BE2C (cell line): ENCODE results near the gene TBX3.

ENCODE experiments used
- DNase-seq: peaks from one replicate; pipeline ENCODE4 v3.0.0-alpha.2; 2020
- H3K27me3 ChIP-seq: fragments of 250-450 bp; sonication (Bioruptor Pico); 2 replicates; pipeline ENCODE4 v1.5.1; 2020; ENCODE audit warnings: mild to moderate bottlenecking
- H3K36me3 ChIP-seq: fragments of 250-450 bp; sonication (Bioruptor Pico); 2 replicates; pipeline ENCODE4 v1.5.1; 2020; ENCODE audit warnings: mild to moderate bottlenecking
- H3K4me1 ChIP-seq: fragments of 250-450 bp; sonication (Bioruptor Pico); 2 replicates; pipeline ENCODE4 v1.5.1; 2020
- H3K4me3 ChIP-seq: 2 replicates; pipeline ENCODE4 v1.5.1; 2011; ENCODE audit warnings: low read depth, low read length
- H3K9me3 ChIP-seq: fragments of 250-450 bp; sonication (Bioruptor Pico); 2 replicates; pipeline ENCODE4 v1.5.1; 2020
- CTCF ChIP-seq: IDR thresholded peaks from 2 replicates; pipeline ENCODE4 v1.5.1; 2012; ENCODE audit warnings: mild to moderate bottlenecking, low read depth, low read length

The TBX3 gene

GRCh38 chr12:114665411-114666260 is 18.3 kb downstream of the TBX3 start:
- no peak for DNase-seq
- Histone ChIP-seq H3K4me3 (no peak overlapping the region), H3K4me1 (peaks cover 18% of the 10 kb centered on the region), H3K9me3 (no peaks in the 10 kb centered on the region), H3K27me3 (no peaks in the 10 kb centered on the region), H3K36me3 (peaks cover 5% of the 10 kb centered on the region)
- TF ChIP-seq CTCF, result no peak

- Histone ChIP-seq H3K9me3 (no peaks in the 10 kb centered on the region), H3K4me3 (no peak overlapping the region), H3K27me3 (no peaks in the 10 kb centered on the region), H3K36me3 (no peaks in the 10 kb centered on the region), H3K4me1 (peaks cover 18% of the 10 kb centered on the region)
- DNase-seq, result no peak
- no peak for TF ChIP-seq CTCF
Observed at GRCh38 chr12:114664651-114665320, 19.2 kb downstream of the TBX3 start.

- Histone ChIP-seq H3K4me1 (peaks cover 18% of the 10 kb centered on the region), H3K4me3 (no peak overlapping the region), H3K27me3 (no peaks in the 10 kb centered on the region), H3K36me3 (no peaks in the 10 kb centered on the region), H3K9me3 (no peaks in the 10 kb centered on the region)
- TF ChIP-seq CTCF, result peak; percentile 94
- peak; percentile 89 for DNase-seq
Observed at GRCh38 chr12:114662512-114663177, 21.3 kb downstream of the TBX3 start.

GRCh38 chr12:114661245-114661644 is 22.7 kb downstream of the TBX3 start:
- Histone ChIP-seq H3K4me1 (peaks cover 18% of the 10 kb centered on the region), H3K9me3 (no peaks in the 10 kb centered on the region), H3K27me3 (no peaks in the 10 kb centered on the region), H3K36me3 (no peaks in the 10 kb centered on the region), H3K4me3 (no peak overlapping the region)
- no peak for TF ChIP-seq CTCF
- DNase-seq, result no peak

- H3K9me3 ChIP-seq, result no peaks in the 10 kb centered on the region
- no peak for TF ChIP-seq CTCF
- H3K4me1 ChIP-seq, result peaks cover 16% of the 10 kb centered on the region
- no peak for DNase-seq
- no peak overlapping the region for H3K4me3 ChIP-seq
- no peaks in the 10 kb centered on the region for H3K27me3 ChIP-seq
- H3K36me3 ChIP-seq, result no peaks in the 10 kb centered on the region
Observed at GRCh38 chr12:114659084-114659483, 24.9 kb downstream of the TBX3 start.
